ENCODE data around the gene MIS18BP1. TPM values are rescaled to one million over a fixed set of nuclear protein-coding genes. Genes with fewer than 3 reads are reported as not detected.

MIS18BP1 gene
- total RNA-seq, 1 donor from 2014 or later: 66.4 TPM

DNA sequence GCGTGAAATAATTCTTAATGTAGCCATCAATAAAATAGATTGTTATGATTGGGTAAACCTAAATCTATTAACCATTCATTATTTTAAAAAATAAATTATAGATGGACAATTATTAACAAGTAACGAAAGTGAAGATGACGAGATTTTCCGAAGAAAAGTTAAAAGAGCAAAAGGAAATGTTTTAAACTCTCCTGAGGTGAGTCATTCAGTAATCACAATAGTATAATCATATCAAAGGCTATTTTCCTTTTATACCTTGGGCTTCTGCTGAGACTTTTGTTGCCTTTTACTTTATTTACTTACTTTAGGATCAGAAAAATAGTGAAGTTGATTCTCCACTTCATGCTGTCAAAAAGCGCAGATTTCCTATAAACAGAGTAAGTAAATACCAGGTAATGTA lies 71.7 kb downstream of the MIS18BP1 start:
- H3K4me1 Mint-ChIP-seq (ENCODE audit: low read depth): no peaks in the 10 kb centered on the region
- H3K27me3 Mint-ChIP-seq (ENCODE audit: insufficient read depth): no peaks in the 10 kb centered on the region
- DNase-seq (ENCODE audit: low spot score): no peak
- no peak overlapping the region for H3K27ac Mint-ChIP-seq
- H3K9me3 Mint-ChIP-seq: no peaks in the 10 kb centered on the region
- H3K36me3 Mint-ChIP-seq (ENCODE audit: low read depth): peaks cover 4% of the 10 kb centered on the region
- H3K4me3 Mint-ChIP-seq: no peak overlapping the region
- intact Hi-C loops (cut with micrococcal nuclease): no loop called here

DNA sequence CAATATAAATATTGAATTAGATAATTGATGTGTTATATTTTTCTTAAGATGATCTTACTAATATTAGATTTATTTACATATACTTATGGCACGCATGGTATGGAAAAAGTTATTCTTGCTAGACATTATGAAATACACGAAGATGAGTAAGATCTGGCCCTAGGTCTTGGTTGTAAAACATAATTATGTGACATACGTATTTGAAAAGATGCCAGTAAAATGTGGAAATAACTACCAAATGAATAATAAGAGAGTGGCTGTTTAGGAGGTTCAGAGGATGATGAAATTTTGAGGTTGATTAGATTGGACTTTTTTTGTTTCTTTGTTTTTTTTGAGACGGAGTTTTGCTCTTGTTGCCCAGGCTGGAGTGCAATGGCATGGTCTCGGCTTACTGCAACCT lies 75.9 kb downstream of the MIS18BP1 start:
- Mint-ChIP-seq H3K9me3 (no peaks in the 10 kb centered on the region), H3K4me1 (ENCODE audit: low read depth) (no peaks in the 10 kb centered on the region), H3K4me3 (no peak overlapping the region), H3K27me3 (ENCODE audit: insufficient read depth) (no peaks in the 10 kb centered on the region), H3K27ac (no peak overlapping the region), H3K36me3 (ENCODE audit: low read depth) (peaks cover 1% of the 10 kb centered on the region)
- no peak for DNase-seq (ENCODE audit: low spot score)
- intact Hi-C loops (cut with micrococcal nuclease): no loop called here

DNA sequence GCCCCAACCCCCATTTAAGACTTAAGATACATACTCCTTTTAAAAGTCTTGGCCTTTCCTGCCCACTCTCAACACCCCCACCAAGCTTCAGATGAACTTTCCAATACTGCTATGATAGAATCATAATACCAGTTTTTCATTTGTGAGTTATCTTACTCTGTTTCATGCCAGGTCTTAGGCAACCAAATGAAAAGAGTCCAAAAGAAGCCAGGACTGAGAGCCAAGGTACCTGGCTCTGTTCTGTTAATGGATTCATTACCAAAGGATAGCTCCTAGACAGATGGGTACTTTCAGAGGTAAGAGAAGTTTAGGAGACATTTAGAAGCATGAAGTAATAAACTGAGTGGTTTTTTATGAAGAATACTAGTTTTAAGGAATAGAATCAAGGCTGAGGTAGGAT lies 83.1 kb downstream of the MIS18BP1 start:
- Mint-ChIP-seq H3K27ac (no peak overlapping the region), H3K9me3 (no peaks in the 10 kb centered on the region), H3K27me3 (ENCODE audit: insufficient read depth) (no peaks in the 10 kb centered on the region), H3K4me3 (no peak overlapping the region), H3K36me3 (ENCODE audit: low read depth) (no peaks in the 10 kb centered on the region), H3K4me1 (ENCODE audit: low read depth) (no peaks in the 10 kb centered on the region)
- no peak for DNase-seq (ENCODE audit: low spot score)
- intact Hi-C loops (cut with micrococcal nuclease): no loop called here

DNA sequence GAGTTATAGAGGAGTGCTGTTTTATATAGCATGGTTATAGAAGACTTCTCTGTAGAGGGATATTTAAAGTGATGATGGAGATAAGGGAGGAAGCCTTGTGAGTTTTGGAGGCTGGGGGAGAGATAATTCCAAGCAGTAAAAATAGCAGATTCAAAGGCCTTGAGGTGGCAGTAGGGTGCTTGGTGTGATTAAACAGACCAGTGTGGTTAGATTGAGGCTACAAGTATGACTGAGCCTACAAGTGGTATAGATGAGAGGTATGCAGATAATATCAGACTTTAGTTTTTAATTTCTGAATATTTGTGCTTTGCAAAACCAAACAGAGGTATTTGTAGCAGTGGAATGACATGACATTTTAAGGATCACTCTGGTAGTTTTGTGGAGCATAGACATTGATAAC lies 96.9 kb downstream of the MIS18BP1 start:
- no peak for DNase-seq (ENCODE audit: low spot score)
- H3K4me3 Mint-ChIP-seq: no peak overlapping the region
- H3K4me1 Mint-ChIP-seq (ENCODE audit: low read depth): peaks cover 8% of the 10 kb centered on the region
- no peaks in the 10 kb centered on the region for H3K27me3 Mint-ChIP-seq (ENCODE audit: insufficient read depth)
- no peaks in the 10 kb centered on the region for H3K9me3 Mint-ChIP-seq
- peaks cover 6% of the 10 kb centered on the region for H3K36me3 Mint-ChIP-seq (ENCODE audit: low read depth)
- intact Hi-C loops (cut with micrococcal nuclease): loop anchor here (1.0 to 5.0 kb wide), 3 partner anchors 46 to 112 kb away; partner anchors contain the start of gene MIS18BP1
- no peak overlapping the region for H3K27ac Mint-ChIP-seq

Other genes with a start within 250 kb of the MIS18BP1 start
- gene PRPF39, start 169.1 kb downstream of the MIS18BP1 start, total RNA-seq: 51.2 and 55.7 TPM in 2 replicates
- 58.0 and 59.3 TPM in 2 replicates for gene FKBP3, start 118.7 kb downstream of the MIS18BP1 start, total RNA-seq
- 15.8 and 18.3 TPM in 2 replicates for gene FANCM, start 117.3 kb downstream of the MIS18BP1 start, total RNA-seq